ENCODE measurements around the gene HMGN3. TPM values are rescaled to one million over a fixed set of nuclear protein-coding genes. Genes with fewer than 3 reads are reported as not detected.

HMGN3 gene
- total RNA-seq, 1 experiment from 2014 or later = 183 TPM

- Histone ChIP-seq H3K4ac (ENCODE audit: low read depth, low read length) (no peak overlapping the region), H3K18ac (ENCODE audit: insufficient read length, low read depth, low read length) (no peak overlapping the region), H3K56ac (ENCODE audit: insufficient read length, low read depth, low read length) (no peak overlapping the region), H3K14ac (ENCODE audit: insufficient read depth, low read length) (no peak overlapping the region), H4K91ac (ENCODE audit: insufficient read length, low read depth, low read length) (no peak overlapping the region), H3K9me3 (ENCODE audit: control insufficient read depth, low read depth, low read length) (peaks cover 18% of the 10 kb centered on the region), H2AK5ac (ENCODE audit: insufficient read length, low read length) (no peak overlapping the region), H2AFZ (ENCODE audit: low read length) (no peak overlapping the region), H2BK15ac (ENCODE audit: low read depth, low read length) (no peak overlapping the region), H2BK12ac (ENCODE audit: insufficient read length, low read depth, low read length) (no peak overlapping the region), H3T11ph (ENCODE audit: low read length) (no peak overlapping the region), H3K79me1 (ENCODE audit: insufficient read depth, low read depth, low read length, poor library complexity, severe bottlenecking) (no peaks in the 10 kb centered on the region), H3K79me2 (ENCODE audit: insufficient read depth, low read length) (no peaks in the 10 kb centered on the region), H2BK20ac (ENCODE audit: low read depth, low read length, poor library complexity, severe bottlenecking) (no peak overlapping the region), H2BK120ac (ENCODE audit: low read depth, low read length, poor library complexity, severe bottlenecking) (no peak overlapping the region), H4K5ac (ENCODE audit: insufficient read length, low read depth, low read length) (no peak overlapping the region), H3K27me3 (ENCODE audit: insufficient read depth, low read length) (no peaks in the 10 kb centered on the region), H3K4me2 (ENCODE audit: insufficient read depth, insufficient read length, low read length) (no peak overlapping the region), H4K20me1 (ENCODE audit: control insufficient read depth, insufficient read depth, insufficient read length) (no peaks in the 10 kb centered on the region), H2BK5ac (ENCODE audit: insufficient read length, low read length) (no peak overlapping the region), H3K27ac (ENCODE audit: insufficient read length, low read depth, low read length) (no peak overlapping the region), H3K4me1 (ENCODE audit: insufficient read depth, low read length) (no peaks in the 10 kb centered on the region), H3K9ac (ENCODE audit: extremely low read depth, insufficient read length, low read length) (no peak overlapping the region), H4K8ac (replicated peaks; ENCODE audit: insufficient read length, low read depth, low read length) (no peak overlapping the region), H3K23me2 (ENCODE audit: insufficient read length, low read depth, low read length, poor library complexity, severe bottlenecking) (no peaks in the 10 kb centered on the region), H3K23ac (ENCODE audit: insufficient read length, low read depth, low read length) (no peak overlapping the region)
- Mint-ChIP-seq H3K36me3 (ENCODE audit: insufficient read depth in 1 of 3, low read depth in 3 of 3) (peaks cover 20 to 21% (median 20%) of the 10 kb centered on the region in 3 experiments), H3K4me1 (peaks cover 6 to 8% of the 10 kb centered on the region in 2 experiments), H3K9me3 (peaks cover 15 to 16% of the 10 kb centered on the region in 2 experiments), H3K4me3 (no peak overlapping the region), H3K27me3 (ENCODE audit: low read depth) (no peaks in the 10 kb centered on the region), H3K27ac (no peak overlapping the region)
- TF ChIP-seq CTCF (conservative IDR thresholded peaks at IDR 0.05) = no peak
- DNase-seq = no peak
- WGBS (ENCODE audit: extremely low coverage, insufficient read length, low lambda C conversion rate) = no CpG with 5 or more reads among the region's 2 CpGs
Observed at GRCh38 chr6:79193971-79194370, 40.5 kb downstream of the HMGN3 start.

Data from H9 (cell line).